Measurements from ENCODE around the gene MRS2.

DNA sequence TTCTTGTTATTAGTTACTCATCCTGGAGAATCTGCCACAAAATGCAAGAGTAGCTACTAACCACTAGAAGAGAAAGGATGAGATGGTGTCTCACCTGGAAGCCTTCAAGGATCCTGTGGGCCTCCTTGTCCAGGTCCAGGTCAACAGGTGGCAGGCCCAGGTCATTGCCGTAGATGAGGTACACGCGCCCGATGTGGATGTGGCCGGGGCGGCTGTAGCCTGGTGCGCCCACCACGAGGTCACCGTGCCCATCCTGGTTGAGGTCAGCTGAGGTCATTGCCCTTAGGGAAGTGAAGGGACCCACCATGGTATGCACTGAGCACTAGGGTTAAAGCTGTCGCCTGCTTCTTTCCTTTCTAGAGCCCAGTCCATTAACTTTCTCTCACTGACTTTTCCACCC is 51.2 kb downstream of the MRS2 start:
- no peak for TF ChIP-seq CTCF (IDR thresholded peaks at IDR 0.05)
- no peak for TF ChIP-seq POLR2A (IDR thresholded peaks at IDR 0.05)
